Measurements from ENCODE around the gene GRID1.

- no peak for TF ChIP-seq POLR2A (IDR thresholded peaks at IDR 0.05; ENCODE audit: low read depth, low read length)
- no peak for TF ChIP-seq TAF1 (IDR thresholded peaks at IDR 0.05; ENCODE audit: low read depth, low read length)
These were observed 762.4 kb downstream of the GRID1 start for GRCh38 chr10:85604136-85604725.

All from GM12891 (cell line).